GM18951 (cell line): Measurements from ENCODE around the gene CLDN25.
"Not testable (repeated sequence)": the region's sequence is repeated elsewhere in the genome, so short reads cannot be mapped to it uniquely, and the experiment has no call there.

Source experiments
- POLR2A ChIP-seq: IDR thresholded peaks from 4 replicates; pipeline ENCODE4 v1.6.1; 2011; ENCODE audit warnings: mild to moderate bottlenecking; ENCODE audit not compliant: insufficient read length, insufficient read depth; ENCODE audit errors: extremely low read depth
- in situ Hi-C: fragments of 300-500 bp; cut with MboI; formaldehyde crosslinking; loops from one replicate; pipeline ENCODE4 v1.12.0; 2022; ENCODE audit warnings: low sequenced_read_pairs, mixed read lengths, inconsistent platforms; ENCODE audit not compliant: unreplicated experiment

The CLDN25 gene

DNA sequence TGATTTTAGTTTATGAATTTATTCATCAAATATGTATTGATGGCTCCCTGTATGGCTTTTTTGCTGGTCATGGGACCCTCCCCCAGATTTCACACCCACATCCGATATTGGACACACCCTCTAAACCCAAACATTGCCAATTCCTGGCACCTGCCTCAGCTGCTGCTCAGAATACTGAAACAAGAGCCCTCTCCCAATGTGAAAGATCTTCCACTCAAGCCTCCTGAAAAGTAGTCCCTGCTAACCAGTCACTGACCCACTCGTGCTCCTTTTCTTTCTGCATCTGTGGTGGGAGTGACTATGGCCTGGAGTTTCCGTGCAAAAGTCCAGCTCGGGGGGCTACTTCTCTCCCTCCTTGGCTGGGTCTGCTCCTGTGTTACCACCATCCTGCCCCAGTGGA, at the start of gene CLDN25:
TSS of gene CLDN25 (plus strand) at position 301 of the 400 bp plus-strand sequence. CDS start at position 301, 0 bp downstream.
- in situ Hi-C loops: no loop called here
- TF ChIP-seq POLR2A: no peak

DNA sequence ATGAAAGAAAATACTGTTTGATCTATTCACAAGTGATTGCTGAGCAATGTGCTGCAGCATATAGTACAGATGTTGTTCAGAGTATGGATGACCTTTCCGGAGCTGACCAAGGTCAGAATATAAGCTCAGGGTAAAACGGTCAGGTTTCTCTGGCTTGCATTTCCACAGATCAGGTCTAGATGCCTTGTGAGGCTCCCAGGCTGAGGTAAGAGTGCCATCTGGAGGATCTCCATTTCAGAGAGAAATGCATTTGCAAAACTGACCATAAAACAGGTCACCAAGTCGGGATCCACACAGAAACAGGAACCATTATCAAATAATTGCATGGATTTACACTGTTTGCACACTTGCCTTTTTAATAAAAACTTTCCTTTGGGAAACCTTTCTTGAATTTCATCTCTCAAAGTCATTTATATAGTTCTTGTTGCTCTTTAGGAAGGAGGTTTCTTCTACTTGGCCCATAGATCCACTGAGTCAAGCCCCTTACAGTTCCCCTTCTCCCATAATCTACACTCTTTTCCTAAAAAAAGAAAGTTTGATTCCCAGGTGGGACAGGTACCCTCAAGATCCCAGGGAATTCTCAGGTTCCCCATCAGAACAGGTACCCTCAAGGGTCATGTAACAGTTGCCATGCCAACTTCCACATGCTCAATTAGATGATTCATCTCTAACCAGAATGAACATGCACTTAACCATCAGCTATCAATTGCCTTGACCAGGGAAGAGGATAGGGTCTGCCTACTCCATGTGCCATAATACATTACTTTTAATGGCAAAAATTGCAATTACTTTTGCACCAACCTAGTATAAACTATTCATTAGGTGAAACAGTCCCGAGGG, 48.5 kb upstream of the CLDN25 start:
- no peak for TF ChIP-seq POLR2A

DNA sequence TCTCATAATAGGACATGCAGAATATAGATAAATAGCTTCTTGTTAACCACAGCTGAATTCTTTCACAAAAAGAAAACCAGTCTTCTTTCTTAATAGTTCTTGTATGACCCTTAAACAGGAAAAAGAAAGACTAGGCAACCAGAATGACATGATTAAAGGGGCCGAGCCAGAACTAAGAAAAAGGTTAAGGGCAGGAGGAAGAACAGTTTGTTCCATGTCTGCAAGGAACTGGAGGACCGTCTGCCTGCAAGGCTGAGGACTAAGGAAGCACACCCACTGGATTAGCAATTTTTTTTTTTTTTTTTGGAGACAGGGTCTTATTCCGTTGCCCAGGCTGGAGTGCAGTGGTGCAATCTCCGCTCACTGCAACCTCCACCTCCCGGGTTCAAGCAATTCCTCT, 47.5 kb upstream of the CLDN25 start:
- TF ChIP-seq POLR2A: no peak
- in situ Hi-C loops: loop anchor here (25.0 kb wide), 1 partner anchor 420 kb away; the partner anchor contains the start of gene TTC12

More for the DNA sequence above, 48.5 kb upstream of the CLDN25 start:
- in situ Hi-C loops: loop anchor here (25.0 kb wide), 1 partner anchor 419 kb away; the partner anchor contains the start of gene TTC12

DNA sequence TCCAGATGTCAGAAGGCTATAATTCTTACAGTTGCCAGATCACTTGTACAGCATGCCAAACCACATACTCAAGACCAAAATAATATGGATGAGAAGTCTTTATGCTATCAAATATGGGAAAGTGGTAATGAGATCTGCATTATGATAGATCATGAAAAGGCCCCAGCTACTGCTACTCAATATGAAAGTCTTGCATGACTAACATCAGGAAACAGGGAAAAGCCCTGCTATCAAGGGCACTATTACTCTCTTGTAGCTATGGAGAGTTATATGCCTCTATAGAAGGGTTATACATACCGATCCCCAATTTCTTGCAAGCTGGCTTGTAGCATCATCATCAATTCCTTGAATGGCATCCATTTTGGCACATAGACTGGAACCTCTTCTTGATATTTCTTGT, 43.3 kb upstream of the CLDN25 start:
- in situ Hi-C loops: loop anchor here (25.0 kb wide), 1 partner anchor 424 kb away; the partner anchor contains the start of gene TTC12
- no peak for TF ChIP-seq POLR2A

DNA sequence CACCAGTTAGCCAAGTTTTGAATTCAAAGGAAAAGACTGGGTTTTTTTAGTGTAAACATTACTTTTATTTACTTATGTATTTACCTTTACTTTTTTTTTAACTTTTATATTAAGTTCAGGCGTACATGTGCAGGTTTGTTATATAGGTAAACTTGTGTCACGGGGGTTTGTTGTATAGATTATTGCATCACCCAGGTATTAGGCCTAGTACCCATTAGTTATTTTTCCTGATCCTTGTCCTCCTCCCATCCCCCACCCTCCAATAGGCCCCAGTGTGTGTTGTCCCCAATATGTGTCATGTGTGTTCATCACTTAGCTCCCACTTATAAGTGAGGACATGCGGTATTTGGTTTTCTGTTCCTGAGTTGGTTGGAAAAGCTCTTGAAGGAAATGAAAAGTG, 26.7 kb upstream of the CLDN25 start:
- TF ChIP-seq POLR2A: no peak
- in situ Hi-C loops: no loop called here

DNA sequence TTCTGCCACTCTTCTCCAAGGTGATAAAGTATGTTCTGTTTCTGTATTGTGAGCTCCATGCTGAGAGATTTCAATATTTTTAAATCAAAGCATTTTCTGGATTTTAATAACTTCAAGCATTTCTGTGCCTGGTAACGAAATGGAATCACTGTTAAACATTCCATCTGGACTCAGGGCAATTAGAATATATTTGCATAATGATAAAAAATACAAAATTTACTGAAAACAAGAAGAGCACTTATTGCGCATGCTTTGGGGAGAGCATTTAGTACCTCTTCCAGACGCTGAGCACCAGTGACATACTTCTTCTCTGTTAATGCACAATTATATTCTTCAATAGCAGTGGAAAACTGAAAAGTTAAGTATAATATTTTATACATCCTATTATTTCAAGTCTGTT, 19.4 kb upstream of the CLDN25 start:
- in situ Hi-C loops: no loop called here
- TF ChIP-seq POLR2A: no peak

DNA sequence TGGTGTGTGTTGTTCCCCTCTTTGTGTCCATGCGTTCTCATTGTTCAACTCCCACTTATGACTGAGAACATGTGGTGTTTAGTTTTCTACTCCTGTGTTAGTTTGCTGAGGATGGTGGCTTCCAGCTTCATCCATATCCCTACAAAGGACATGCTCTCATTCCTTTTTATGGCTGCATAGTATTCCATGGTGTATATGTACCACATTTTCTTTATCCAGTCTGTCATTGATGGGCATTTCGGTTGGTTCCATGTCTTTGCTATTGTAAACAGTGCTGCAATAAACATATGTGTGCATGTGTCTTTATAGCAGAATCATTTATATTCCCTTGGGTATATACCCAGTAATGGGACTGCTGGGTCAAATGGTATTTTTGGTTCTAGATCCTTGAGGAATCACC, 16.6 kb upstream of the CLDN25 start:
- in situ Hi-C loops: not testable (repeated sequence)

GRCh38 chr11:113764527-113765219, 14.9 kb upstream of the CLDN25 start:
- in situ Hi-C loops: no loop called here
- TF ChIP-seq POLR2A: no peak

DNA sequence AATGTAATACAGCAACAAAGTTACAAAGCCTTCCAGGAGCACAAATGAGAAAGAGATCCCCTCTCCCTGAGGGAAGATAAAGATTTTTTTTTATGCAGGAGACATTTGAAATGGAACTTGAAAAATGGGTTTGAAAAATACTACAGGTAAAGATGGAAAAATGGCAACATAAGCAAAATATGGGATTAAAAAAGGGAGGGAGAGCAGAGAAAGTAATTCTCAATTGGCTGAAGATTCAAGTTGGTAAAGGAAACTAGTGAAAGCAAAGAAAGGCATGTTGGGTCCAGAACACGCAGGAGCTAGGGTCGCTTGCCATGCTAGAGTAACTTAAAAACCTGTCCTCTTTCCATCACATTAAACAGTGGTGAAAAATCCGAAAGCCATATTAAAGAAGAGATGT, 7.6 kb upstream of the CLDN25 start:
- TF ChIP-seq POLR2A: no peak
- in situ Hi-C loops: no loop called here

GRCh38 chr11:113773092-113773415, 6.5 kb upstream of the CLDN25 start:
- in situ Hi-C loops: no loop called here

DNA sequence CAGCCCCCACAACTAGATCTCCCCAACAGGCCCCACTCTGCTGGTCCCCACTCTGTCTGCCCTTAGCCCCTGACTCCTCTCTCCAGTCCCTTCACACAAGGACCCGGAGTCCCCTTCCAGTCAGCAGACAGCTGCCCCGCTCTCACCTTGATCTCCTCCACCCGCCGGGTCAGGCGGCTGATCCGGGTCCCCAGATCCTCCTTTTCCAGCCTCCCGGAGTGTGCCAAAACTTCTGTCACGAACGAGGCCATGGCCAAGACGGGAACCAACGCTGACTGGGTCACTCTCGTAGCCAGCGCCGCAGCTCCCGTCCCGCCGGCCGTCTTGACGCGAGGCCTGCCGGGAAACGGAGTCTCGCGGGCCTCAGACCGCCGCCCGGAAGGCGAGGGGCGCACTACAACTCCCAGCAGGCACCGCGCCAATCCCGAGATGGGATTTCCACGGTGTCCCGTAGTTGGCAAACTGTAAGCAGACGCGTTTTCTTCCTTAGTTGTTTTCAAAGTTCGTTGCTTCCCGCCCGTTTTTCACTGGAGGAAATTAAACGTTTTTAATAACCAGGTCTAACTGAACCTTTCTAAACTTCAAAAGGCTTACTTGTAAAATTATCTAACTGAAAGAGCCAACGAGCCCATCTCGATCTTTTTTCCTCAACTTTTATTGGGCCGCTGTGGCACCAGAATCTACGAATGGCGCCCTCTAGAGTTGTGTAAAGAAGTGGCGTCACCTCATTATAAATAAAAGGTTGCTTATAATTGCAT, 6.0 kb upstream of the CLDN25 start, which contains the start of gene ZW10:
TSS of gene ZW10 (minus strand) at position 277 of the 758 bp plus-strand sequence. CDS start at position 251, 26 bp downstream.
- in situ Hi-C loops: no loop called here
- peak; percentile 82 for TF ChIP-seq POLR2A

More at GRCh38 chr11:113773092-113773415, 6.5 kb upstream of the CLDN25 start:
- no peak for TF ChIP-seq POLR2A

GRCh38 chr11:113774174-113774503, 5.5 kb upstream of the CLDN25 start:
- TF ChIP-seq POLR2A: no peak
- in situ Hi-C loops: no loop called here
